Keratinocyte (primary cell): Measurements from ENCODE around the gene KCNIP2. TPM values are rescaled to one million over a fixed set of nuclear protein-coding genes. Genes with fewer than 3 reads are reported as not detected.

ENCODE experiments used
- DNase-seq: peaks from one replicate; pipeline ENCODE4 v3.0.0-alpha.2; 2011; ENCODE audit warnings: low read depth, missing footprints, low spot score
- FAIRE-seq: peaks from 2 replicates; lab custom pipeline; 2011; peaks lifted over from hg19 to GRCh38; lab: Jason Lieb, UNC
- H2AFZ ChIP-seq: 2 replicates; pipeline ENCODE4 v1.6.0; 2012; ENCODE audit warnings: low read length, control low read depth, inconsistent platforms; ENCODE audit not compliant: control insufficient read depth
- H3K27ac ChIP-seq: 2 replicates; pipeline ENCODE4 v1.5.1; 2011; ENCODE audit warnings: low read length; ENCODE audit not compliant: control insufficient read depth, insufficient read depth
- H3K27me3 ChIP-seq: 3 replicates; pipeline ENCODE4 v1.6.0; 2011; ENCODE audit warnings: low read length; ENCODE audit not compliant: control insufficient read depth, insufficient read depth; ENCODE audit errors: extremely low read depth
- H3K36me3 ChIP-seq, 2 experiments: 2 replicates in 1 of 2; 3 replicates in 1 of 2; pipeline ENCODE4 v1.5.1; 2011; ENCODE audit warnings: low read length in 2 of 2, mild to moderate bottlenecking in 1 of 2; ENCODE audit not compliant: control insufficient read depth in 2 of 2, insufficient read depth in 2 of 2; ENCODE audit errors: extremely low read depth in 1 of 2
- H3K4me1 ChIP-seq: 3 replicates; pipeline ENCODE4 v1.5.1; 2011; ENCODE audit warnings: low read length; ENCODE audit not compliant: control insufficient read depth, insufficient read depth; ENCODE audit errors: extremely low read depth
- H3K4me2 ChIP-seq: 3 replicates; pipeline ENCODE4 v1.6.0; 2011; ENCODE audit warnings: low read depth, low read length; ENCODE audit not compliant: control insufficient read depth, insufficient read depth; ENCODE audit errors: extremely low read depth
- H3K4me3 ChIP-seq, 3 experiments: fragments of 200-600 bp in 1 of 3; sonication (generic) in 1 of 3; 2 replicates in 2 of 3; 3 replicates in 1 of 3; pipeline ENCODE4 v1.5.1; 2011 to 2016; ENCODE audit warnings: low read length in 3 of 3, mild to moderate bottlenecking in 3 of 3, control low read depth in 2 of 3, inconsistent platforms in 1 of 3, low read depth in 1 of 3, mixed read lengths in 1 of 3, mixed run types in 1 of 3, moderate library complexity in 1 of 3; ENCODE audit not compliant: control insufficient read depth in 2 of 3, insufficient read depth in 2 of 3; ENCODE audit errors: extremely low read depth in 1 of 3
- H3K79me2 ChIP-seq: 2 replicates; pipeline ENCODE4 v1.6.0; 2012; ENCODE audit warnings: low read length; ENCODE audit not compliant: control insufficient read depth, insufficient read depth
- H3K9ac ChIP-seq: 3 replicates; pipeline ENCODE4 v1.6.0; 2011; ENCODE audit warnings: low read length; ENCODE audit not compliant: control insufficient read depth, insufficient read depth; ENCODE audit errors: extremely low read depth
- H3K9me1 ChIP-seq: 3 replicates; pipeline ENCODE4 v1.6.0; 2011; ENCODE audit warnings: low read length; ENCODE audit not compliant: control insufficient read depth, insufficient read depth; ENCODE audit errors: extremely low read depth
- H3K9me3 ChIP-seq: 2 replicates; pipeline ENCODE4 v1.5.1; 2012; ENCODE audit warnings: low read depth, low read length; ENCODE audit not compliant: control insufficient read depth
- H4K20me1 ChIP-seq: 3 replicates; pipeline ENCODE4 v1.6.0; 2011; ENCODE audit warnings: low read length; ENCODE audit not compliant: control insufficient read depth, insufficient read depth; ENCODE audit errors: extremely low read depth
- EZH2 ChIP-seq: IDR thresholded peaks from one replicate; pipeline ENCODE4 v1.6.1; 2012; ENCODE audit warnings: inconsistent platforms, mild to moderate bottlenecking, low read length, moderate library complexity
- dilution Hi-C: fragments of 300-500 bp; cut with MboI; formaldehyde crosslinking; loops from one replicate; pipeline ENCODE4 v1.7.0; 2020; ENCODE audit warnings: low sequenced_read_pairs; ENCODE audit not compliant: extremely low pct_ligation_motif_present
- polyA plus RNA-seq, 5 experiments: library from polyadenylated mRNA; depleted of rRNA in 3 of 5; stranded (reverse) in 3 of 5; stranded (forward) in 1 of 5; unstranded in 1 of 5; fragments of >200 nt; gene quantifications; 1 replicate in 1 of 5; 2 replicates in 3 of 5; 3 replicates in 1 of 5; pipeline versions ENCODE4 v1.2.1 to v1.2.3, GENCODE V29; 2011 to 2012; ENCODE audit warnings: missing spikeins in 2 of 5, low read depth in 1 of 5, low replicate concordance in 1 of 5
- TF ChIP-seq, protein P1 (sequence below), 3 experiments: IDR thresholded peaks in 1 of 3; conservative IDR thresholded peaks in 1 of 3; optimal IDR thresholded peaks in 1 of 3; 2 replicates in 2 of 3; 3 replicates in 1 of 3; pipeline versions ENCODE3 to v1.5.1; 2011; ENCODE audit warnings: low read length in 3 of 3, mild to moderate bottlenecking in 3 of 3, moderate library complexity in 2 of 3, control low read depth in 1 of 3, inconsistent platforms in 1 of 3; ENCODE audit not compliant: insufficient read depth in 2 of 3; ENCODE audit errors: extremely low read depth in 1 of 3

The KCNIP2 gene
- polyA plus RNA-seq, 1 donor (not counting 4 experiments of a cell fraction or from before 2014, with no cell fraction given): 0.41 TPM

DNA sequence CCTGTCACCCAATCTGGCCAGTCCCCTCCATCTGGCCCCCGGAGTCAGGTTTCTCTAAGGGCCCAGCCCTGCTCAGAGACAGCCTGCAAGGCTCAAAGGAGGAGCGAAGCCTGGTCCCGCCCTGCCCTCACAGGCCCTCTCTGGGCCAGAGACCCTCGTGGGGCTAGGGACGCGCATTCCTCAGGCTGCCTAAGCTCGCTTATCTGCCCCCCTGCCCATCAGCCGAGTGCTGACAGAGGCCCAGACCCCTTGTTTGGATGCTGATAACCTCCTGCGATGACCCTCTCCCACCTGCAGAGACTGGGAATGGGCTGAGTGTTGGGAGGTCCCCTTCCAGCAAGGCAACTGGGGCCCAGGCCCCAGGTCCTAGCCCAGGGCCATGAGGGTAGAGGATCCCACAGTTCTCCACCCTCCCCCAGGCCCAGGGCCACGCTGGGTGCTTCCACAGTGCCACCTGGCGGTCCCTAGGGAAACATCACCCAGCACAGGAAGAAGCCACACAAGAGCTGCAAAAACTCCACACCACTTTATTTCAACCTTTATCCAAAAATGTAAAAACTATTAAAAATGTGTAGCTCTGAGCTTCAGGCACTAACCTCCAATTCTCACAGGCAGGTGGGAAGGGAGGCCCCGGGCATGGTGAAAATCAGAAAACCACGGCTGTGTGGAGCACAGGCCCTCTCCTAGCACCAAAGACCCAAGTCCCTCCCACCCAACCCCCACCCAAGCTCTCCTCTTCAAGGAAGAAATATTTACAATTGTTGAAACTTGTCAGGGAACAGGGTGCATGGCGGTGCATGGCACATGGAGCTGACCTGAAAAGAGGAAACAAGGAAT, 62.6 kb downstream of the KCNIP2 start:
- Histone ChIP-seq H3K79me2 (peaks cover 11% of the 10 kb centered on the region), H3K9me3 (no peaks in the 10 kb centered on the region), H3K27ac (no peak overlapping the region), H3K4me1 (peaks cover 51% of the 10 kb centered on the region), H3K9ac (no peak overlapping the region), H3K36me3 (peaks cover 14 to 16% of the 10 kb centered on the region in 2 experiments), H2AFZ (no peak overlapping the region), H3K9me1 (no peaks in the 10 kb centered on the region), H4K20me1 (peaks cover 18% of the 10 kb centered on the region), H3K4me3 (no peak overlapping the region), H3K4me2 (peak overlapping the region; percentile 94), H3K27me3 (peaks cover 23% of the 10 kb centered on the region)
- DNase-seq (no peak), FAIRE-seq (no peak)
- TF ChIP-seq, protein P1, sequence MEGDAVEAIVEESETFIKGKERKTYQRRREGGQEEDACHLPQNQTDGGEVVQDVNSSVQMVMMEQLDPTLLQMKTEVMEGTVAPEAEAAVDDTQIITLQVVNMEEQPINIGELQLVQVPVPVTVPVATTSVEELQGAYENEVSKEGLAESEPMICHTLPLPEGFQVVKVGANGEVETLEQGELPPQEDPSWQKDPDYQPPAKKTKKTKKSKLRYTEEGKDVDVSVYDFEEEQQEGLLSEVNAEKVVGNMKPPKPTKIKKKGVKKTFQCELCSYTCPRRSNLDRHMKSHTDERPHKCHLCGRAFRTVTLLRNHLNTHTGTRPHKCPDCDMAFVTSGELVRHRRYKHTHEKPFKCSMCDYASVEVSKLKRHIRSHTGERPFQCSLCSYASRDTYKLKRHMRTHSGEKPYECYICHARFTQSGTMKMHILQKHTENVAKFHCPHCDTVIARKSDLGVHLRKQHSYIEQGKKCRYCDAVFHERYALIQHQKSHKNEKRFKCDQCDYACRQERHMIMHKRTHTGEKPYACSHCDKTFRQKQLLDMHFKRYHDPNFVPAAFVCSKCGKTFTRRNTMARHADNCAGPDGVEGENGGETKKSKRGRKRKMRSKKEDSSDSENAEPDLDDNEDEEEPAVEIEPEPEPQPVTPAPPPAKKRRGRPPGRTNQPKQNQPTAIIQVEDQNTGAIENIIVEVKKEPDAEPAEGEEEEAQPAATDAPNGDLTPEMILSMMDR (optimal IDR thresholded peaks at IDR 0.05 in 1 of 3, IDR thresholded peaks at IDR 0.05 in 1 of 3, conservative IDR thresholded peaks at IDR 0.05 in 1 of 3; ENCODE audit: extremely low read depth in 1 of 3, insufficient read depth in 2 of 3, low read length in 3 of 3): peak; percentile 87 to 94 (median 94)
- TF ChIP-seq EZH2: no peak
- dilution Hi-C loops: no loop called here

DNA sequence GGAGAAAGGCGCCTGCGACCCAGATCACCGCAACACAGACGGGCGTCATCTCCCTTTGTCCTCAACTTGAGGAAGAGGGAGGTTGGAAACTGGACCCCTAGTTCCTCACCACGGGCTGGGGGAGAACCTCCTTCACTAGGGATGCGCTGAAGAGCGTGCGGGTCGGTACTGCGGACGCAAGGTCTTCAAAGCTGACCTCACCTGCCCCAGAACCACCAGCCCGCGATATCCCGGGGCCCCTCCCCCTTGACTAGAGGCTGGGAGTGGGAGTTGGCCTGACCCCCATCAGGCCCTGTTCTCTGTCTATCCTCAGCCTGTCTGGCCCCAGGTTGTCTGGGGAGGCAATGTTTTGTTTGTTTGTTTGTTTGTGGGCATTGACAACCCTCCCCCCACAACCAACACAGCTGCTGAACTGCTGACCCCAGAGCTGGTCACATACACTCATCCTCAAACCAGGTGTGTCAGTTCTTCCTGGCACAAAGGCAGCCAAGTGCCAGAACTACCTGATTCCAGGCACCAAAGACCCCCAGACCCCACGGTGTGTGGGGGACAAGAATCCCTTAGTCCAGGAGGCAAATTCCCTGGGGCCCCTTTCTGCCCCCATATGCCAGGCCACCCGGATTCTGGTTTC, 63.3 kb downstream of the KCNIP2 start:
- no peak for DNase-seq
- FAIRE-seq: no peak

More for the DNA sequence above, 63.3 kb downstream of the KCNIP2 start:
- peaks cover 18% of the 10 kb centered on the region for H4K20me1 ChIP-seq
- H3K4me1 ChIP-seq: peaks cover 51% of the 10 kb centered on the region
- peak overlapping the region in 1 of 3 experiments; percentile 43 for H3K4me3 ChIP-seq
- H3K27ac ChIP-seq: no peak overlapping the region
- no peaks in the 10 kb centered on the region for H3K9me1 ChIP-seq
- TF ChIP-seq, protein P1 (optimal IDR thresholded peaks at IDR 0.05 in 1 of 3, IDR thresholded peaks at IDR 0.05 in 1 of 3, conservative IDR thresholded peaks at IDR 0.05 in 1 of 3; ENCODE audit: extremely low read depth in 1 of 3, insufficient read depth in 2 of 3, low read length in 3 of 3): no peak
- TF ChIP-seq EZH2: no peak
- H3K79me2 ChIP-seq: peaks cover 11% of the 10 kb centered on the region
- H3K9me3 ChIP-seq: no peaks in the 10 kb centered on the region
- dilution Hi-C loops: no loop called here
- peaks cover 26% of the 10 kb centered on the region for H3K27me3 ChIP-seq
- no peak overlapping the region for H2AFZ ChIP-seq
- peak overlapping the region; percentile 78 for H3K4me2 ChIP-seq
- H3K36me3 ChIP-seq: peaks cover 10% of the 10 kb centered on the region in 2 experiments
- H3K9ac ChIP-seq: no peak overlapping the region
